Endothelial cell of umbilical vein (primary cell): Measurements from ENCODE around the gene SLC1A1. TPM values are rescaled to one million over a fixed set of nuclear protein-coding genes. Genes with fewer than 3 reads are reported as not detected.

Experiments
- BruUV-seq: library from RNA; stranded (reverse); fragments of 400-500 nt; replicated peaks from 2 replicates; lab custom pipeline; 2021; lab: Mats Ljungman, UMichigan
- CTCF ChIA-PET: fragments of 300-600, 350-600 bp; sonication (Branson Sonifier 250); formaldehyde crosslinking; loops from one replicate; lab custom pipeline; 2021; ENCODE audit warnings: antibody characterized with exemption, inconsistent platforms; lab: Charles Lee
- POLR2A ChIA-PET: fragments of 300-600, 350-600 bp; sonication (Branson Sonifier 250); formaldehyde crosslinking; loops from one replicate; lab custom pipeline; 2021; ENCODE audit warnings: antibody characterized with exemption, inconsistent platforms; lab: Charles Lee
- DNase-seq: peaks from one replicate; pipeline ENCODE4 v3.0.0-alpha.2; 2011; ENCODE audit warnings: low read depth, low spot score
- FAIRE-seq: peaks from 2 replicates; lab custom pipeline; 2011; peaks lifted over from hg19 to GRCh38; lab: Jason Lieb, UNC
- H2AFZ ChIP-seq: 2 replicates; pipeline ENCODE4 v1.6.0; 2012; ENCODE audit warnings: low read depth, low read length, control low read depth, inconsistent platforms
- H3K27ac ChIP-seq: 2 replicates; pipeline ENCODE4 v1.5.1; 2011; ENCODE audit warnings: low read depth, mild to moderate bottlenecking, control low read depth, low read length, moderate library complexity; ENCODE audit not compliant: insufficient read depth
- H3K27me3 ChIP-seq, 2 experiments: 2 replicates each; pipeline versions ENCODE4 v1.6.0 to v1.6.1; 2011; ENCODE audit warnings: low read length in 2 of 2, mixed read lengths in 1 of 2; ENCODE audit not compliant: control insufficient read depth in 2 of 2, insufficient read depth in 2 of 2
- H3K36me3 ChIP-seq, 2 experiments: 2 replicates in 1 of 2; 3 replicates in 1 of 2; pipeline ENCODE4 v1.5.1; 2011; ENCODE audit warnings: low read length in 2 of 2, mild to moderate bottlenecking in 1 of 2, moderate library complexity in 1 of 2; ENCODE audit not compliant: control insufficient read depth in 2 of 2, insufficient read depth in 2 of 2; ENCODE audit errors: extremely low read depth in 1 of 2
- H3K4me1 ChIP-seq: 3 replicates; pipeline ENCODE4 v1.5.1; 2011; ENCODE audit warnings: mild to moderate bottlenecking, low read length; ENCODE audit not compliant: control insufficient read depth, insufficient read depth; ENCODE audit errors: extremely low read depth
- H3K4me2 ChIP-seq: 2 replicates; pipeline ENCODE4 v1.6.1; 2011; ENCODE audit warnings: low read length, control low read depth, mixed read lengths; ENCODE audit not compliant: insufficient read depth
- H3K4me3 ChIP-seq, 3 experiments: fragments of 200-600 bp in 1 of 3; sonication (generic), shearing (Covaris generic) in 1 of 3; replicated peaks in 1 of 3; 2 replicates each; pipeline ENCODE4 v1.5.1; 2011 to 2016; ENCODE audit warnings: control low read depth in 3 of 3, low read length in 3 of 3, mild to moderate bottlenecking in 2 of 3, inconsistent platforms in 1 of 3, low read depth in 1 of 3, moderate library complexity in 1 of 3; ENCODE audit not compliant: insufficient read depth in 1 of 3
- H3K79me2 ChIP-seq: 2 replicates; pipeline ENCODE4 v1.6.0; 2012; ENCODE audit warnings: low read length, inconsistent platforms; ENCODE audit not compliant: control insufficient read depth, insufficient read depth
- H3K9ac ChIP-seq: replicated peaks from 2 replicates; pipeline ENCODE3; 2011; ENCODE audit warnings: low read length, control low read depth; ENCODE audit not compliant: insufficient read depth; ENCODE audit errors: extremely low read depth
- H3K9me1 ChIP-seq: replicated peaks from 3 replicates; pipeline ENCODE4 v1.6.0; 2011; ENCODE audit warnings: mild to moderate bottlenecking, low read length; ENCODE audit not compliant: control insufficient read depth, insufficient read depth; ENCODE audit errors: extremely low read depth
- H3K9me3 ChIP-seq: replicated peaks from 2 replicates; pipeline ENCODE4 v1.5.1; 2012; ENCODE audit warnings: low read length, inconsistent platforms; ENCODE audit not compliant: control insufficient read depth, insufficient read depth
- H4K20me1 ChIP-seq: replicated peaks from 2 replicates; pipeline ENCODE3; 2011; ENCODE audit warnings: mild to moderate bottlenecking, low read length; ENCODE audit not compliant: control insufficient read depth, insufficient read depth; ENCODE audit errors: extremely low read depth
- CTCF ChIP-seq, 2 donors: IDR thresholded peaks; 1 replicate in 1 of 2; 2 replicates in 1 of 2; pipeline ENCODE4 v1.5.1; 2011; ENCODE audit warnings: low read length in 2 of 2, mild to moderate bottlenecking in 2 of 2, moderate library complexity in 2 of 2, control low read depth in 1 of 2, inconsistent platforms in 1 of 2, low read depth in 1 of 2; ENCODE audit not compliant: insufficient read depth in 1 of 2; ENCODE audit errors: extremely low read depth in 1 of 2
- EZH2 ChIP-seq: IDR thresholded peaks from 2 replicates; pipeline ENCODE4 v1.6.1; 2012; ENCODE audit warnings: borderline replicate concordance, low read depth, mild to moderate bottlenecking, moderate library complexity, low read length, inconsistent platforms; ENCODE audit not compliant: severe bottlenecking
- FOS ChIP-seq: IDR thresholded peaks from 2 replicates; pipeline ENCODE4 v1.6.1; 2011; ENCODE audit warnings: mild to moderate bottlenecking, low read length, moderate library complexity, borderline replicate concordance; ENCODE audit not compliant: insufficient read depth
- GATA2 ChIP-seq: IDR thresholded peaks from 2 replicates; pipeline ENCODE4 v1.7.0; 2011; ENCODE audit warnings: low read depth, mild to moderate bottlenecking, moderate library complexity, mixed read lengths, low read length; ENCODE audit not compliant: insufficient read length, insufficient read depth
- JUN ChIP-seq: IDR thresholded peaks from 2 replicates; pipeline ENCODE4 v1.6.1; 2011; ENCODE audit warnings: borderline replicate concordance, low read depth; ENCODE audit not compliant: insufficient read length, insufficient read depth
- MAX ChIP-seq: IDR thresholded peaks from 2 replicates; pipeline ENCODE4 v1.6.1; 2011; ENCODE audit not compliant: insufficient read depth, insufficient read length
- MYC ChIP-seq: IDR thresholded peaks from one replicate; pipeline ENCODE4 v1.6.1; 2011; ENCODE audit warnings: mild to moderate bottlenecking, low read depth, low read length
- POLR2A ChIP-seq: IDR thresholded peaks from 2 replicates; pipeline ENCODE4 v1.6.1; 2012; ENCODE audit warnings: low read depth, mild to moderate bottlenecking, control low read depth, low read length
- POLR2AphosphoS5 ChIP-seq: IDR thresholded peaks from 2 replicates; pipeline ENCODE4 v1.6.1; 2012; ENCODE audit warnings: low read depth, mild to moderate bottlenecking, control low read depth, low read length, moderate library complexity; ENCODE audit not compliant: insufficient read depth
- dilution Hi-C: fragments of 300-500 bp; cut with MboI; formaldehyde crosslinking; loops from one replicate; pipeline ENCODE4 v1.15.0; 2019; ENCODE audit warnings: low sequenced_read_pairs; ENCODE audit not compliant: extremely low pct_ligation_motif_present
- intact Hi-C: fragments of 100-400 bp; cut with micrococcal nuclease; formaldehyde crosslinking; loops from one replicate; pipeline ENCODE4 v1.10.0; 2022
- polyA plus RNA-seq, 4 experiments: library from polyadenylated mRNA; depleted of rRNA in 3 of 4; stranded (reverse) in 3 of 4; unstranded in 1 of 4; fragments of >200 nt; gene quantifications; 2 replicates each; pipeline versions ENCODE4 v1.2.1 to v1.2.3, GENCODE V29; 2011 to 2012; ENCODE audit warnings: missing spikeins in 1 of 4
- total RNA-seq: library from RNA; stranded (reverse); gene quantifications from 2 replicates; pipeline ENCODE4 v1.2.3, GENCODE V29; 2021

SLC1A1 gene
- total and polyA plus RNA-seq, 2 donors (not counting 3 experiments of a cell fraction or from before 2014, with no cell fraction given): 5.8 to 8.3 TPM

- no peak for DNase-seq
- Histone ChIP-seq H3K9ac (no peak overlapping the region), H3K79me2 (peaks cover 33% of the 10 kb centered on the region), H3K4me1 (peaks cover 30% of the 10 kb centered on the region), H3K36me3 (no peaks in the 10 kb centered on the region), H3K27me3 (no peaks in the 10 kb centered on the region), H4K20me1 (no peaks in the 10 kb centered on the region), H3K9me3 (no peaks in the 10 kb centered on the region), H3K4me3 (no peak overlapping the region), H3K4me2 (no peak overlapping the region), H3K9me1 (no peaks in the 10 kb centered on the region), H2AFZ (no peak overlapping the region), H3K27ac (no peak overlapping the region)
- POLR2A ChIA-PET: no interaction called here
- TF ChIP-seq MYC (no peak), GATA2 (no peak), POLR2A (no peak), MAX (no peak), EZH2 (no peak), JUN (no peak), FOS (no peak), CTCF (IDR thresholded peaks at IDR 0.05; ENCODE audit: extremely low read depth in 1 of 2, insufficient read depth in 1 of 2, low read depth in 1 of 2, low read length in 2 of 2) (no peak), POLR2AphosphoS5 (no peak)
- no TSS peak for BruUV-seq
- intact Hi-C loops: no loop called here
- dilution Hi-C loops: no loop called here
- no peak for FAIRE-seq
- CTCF ChIA-PET: interaction anchor here (0.6 kb wide), 1 partner anchor 13 kb away, joined by 3 read pairs; no protein-coding TSS in a partner anchor
These were observed 7.1 kb downstream of the SLC1A1 start for GRCh38 chr9:4497395-4497794.
